HepG2 (cell line): ENCODE data around the gene MUC4. TPM values are rescaled to one million over a fixed set of nuclear protein-coding genes. Genes with fewer than 3 reads are reported as not detected.

Experiments
- ATAC-seq: fragments of 200-7000 bp; cut with Tn5 transposase; 3 replicates; pipeline ENCODE4 v1.9.1; 2020; ENCODE audit warnings: mild to moderate bottlenecking, moderate library complexity
- BruUV-seq: library from RNA; stranded (reverse); fragments of 400-500 nt; replicated peaks from 2 replicates; lab custom pipeline; 2021; lab: Mats Ljungman, UMichigan
- CTCF ChIA-PET: fragments of 300-600 bp; formaldehyde crosslinking; extraction: SDS; loops from one replicate; lab custom pipeline; 2021; ENCODE audit warnings: low total read pairs, inconsistent platforms, low intra/inter-chr PET ratio; lab: Yijun Ruan, JAX
- POLR2A ChIA-PET: fragments of 350-600 bp; sonication (Branson Sonifier 250); formaldehyde crosslinking; loops from one replicate; lab custom pipeline; 2020; ENCODE audit warnings: antibody characterized with exemption, inconsistent platforms; lab: Yijun Ruan, JAX
- DNase-seq: peaks from one replicate; pipeline ENCODE4 v3.0.0-alpha.2; 2015; ENCODE audit warnings: low spot score
- FAIRE-seq: peaks from 3 replicates; lab custom pipeline; 2011; peaks lifted over from hg19 to GRCh38; lab: Jason Lieb, UNC
- H2AFZ ChIP-seq: one replicate; pipeline ENCODE4 v1.6.1; 2011; ENCODE audit warnings: low read length, inconsistent platforms
- H3K27ac ChIP-seq: fragments of 300-600 bp; 3 replicates; pipeline ENCODE4 v1.8.0; 2011; ENCODE audit warnings: mixed run types, mild to moderate bottlenecking, mixed read lengths, low read length, inconsistent platforms; ENCODE audit not compliant: insufficient read depth; ENCODE audit errors: extremely low read length
- H3K27me3 ChIP-seq, 2 experiments: fragments of 200-600 bp in 1 of 2; 2 replicates in 1 of 2; 3 replicates in 1 of 2; pipeline versions ENCODE4 v1.6.0 to v1.8.0; 2011; ENCODE audit warnings: low read length in 2 of 2, mild to moderate bottlenecking in 2 of 2, moderate library complexity in 2 of 2, inconsistent platforms in 1 of 2; ENCODE audit not compliant: insufficient read depth in 2 of 2, control insufficient read depth in 1 of 2
- H3K36me3 ChIP-seq, 2 experiments: fragments of 200-600 bp in 1 of 2; replicated peaks in 1 of 2; 2 replicates in 1 of 2; 3 replicates in 1 of 2; pipeline versions ENCODE4 v1.5.1 to v1.8.0; 2011; ENCODE audit warnings: low read length in 2 of 2, inconsistent platforms in 1 of 2; ENCODE audit not compliant: insufficient read depth in 2 of 2, control insufficient read depth in 1 of 2
- H3K4me1 ChIP-seq: 2 replicates; pipeline ENCODE4 v1.5.1; 2012; ENCODE audit warnings: low read length, inconsistent platforms; ENCODE audit not compliant: insufficient read depth
- H3K4me2 ChIP-seq: 2 replicates; pipeline ENCODE4 v1.6.0; 2011; ENCODE audit warnings: low read depth, low read length, inconsistent platforms
- H3K4me3 ChIP-seq, 3 experiments: fragments of 200-600 bp in 1 of 3; sonication (generic), shearing (Covaris generic) in 1 of 3; replicated peaks in 1 of 3; 2 replicates each; pipeline ENCODE4 v1.5.1; 2011 to 2016; ENCODE audit warnings: low read length in 3 of 3, inconsistent platforms in 2 of 3, low read depth in 2 of 3, mild to moderate bottlenecking in 2 of 3, control low read depth in 1 of 3, mixed read lengths in 1 of 3; ENCODE audit not compliant: insufficient read depth in 1 of 3
- H3K79me2 ChIP-seq: one replicate; pipeline ENCODE4 v1.6.1; 2011; ENCODE audit warnings: low read length, inconsistent platforms; ENCODE audit not compliant: insufficient read depth
- H3K9ac ChIP-seq: 2 replicates; pipeline ENCODE4 v1.6.0; 2011; ENCODE audit warnings: mild to moderate bottlenecking, low read depth, low read length, inconsistent platforms; ENCODE audit not compliant: insufficient read depth
- H3K9me3 ChIP-seq: 2 replicates; pipeline ENCODE4 v1.5.1; 2012; ENCODE audit warnings: mild to moderate bottlenecking, low read length
- H4K20me1 ChIP-seq: 2 replicates; pipeline ENCODE4 v1.6.0; 2011; ENCODE audit warnings: inconsistent platforms, mild to moderate bottlenecking, low read length, moderate library complexity; ENCODE audit not compliant: insufficient read depth
- ARID3A ChIP-seq: IDR thresholded peaks from 2 replicates; pipeline ENCODE4 v1.6.1; 2012; ENCODE audit warnings: low read depth, low read length, improper control_type of control experiment
- E2F1 ChIP-seq: sonication (generic); formaldehyde crosslinking; IDR thresholded peaks from 2 replicates; pipeline ENCODE4 v1.5.0; 2020; ENCODE audit warnings: missing genetic modification reagents
- ERF ChIP-seq: IDR thresholded peaks from 2 replicates; pipeline ENCODE4 v1.6.1; 2018; ENCODE audit warnings: missing biosample characterization, missing genetic modification reagents
- GTF3A ChIP-seq: sonication (generic); formaldehyde crosslinking; conservative IDR thresholded peaks from 2 replicates; pipeline ENCODE4 v1.4.0; 2020; ENCODE audit warnings: mild to moderate bottlenecking, missing genetic modification reagents
- RAD21 ChIP-seq: fragments of 450-650 bp; formaldehyde crosslinking; IDR thresholded peaks from 2 replicates; pipeline ENCODE4 v1.5.0; 2020; ENCODE audit warnings: mild to moderate bottlenecking
- TEAD3 ChIP-seq: optimal IDR thresholded peaks from 2 replicates; pipeline ENCODE3; 2016; ENCODE audit warnings: borderline replicate concordance
- ZBTB37 ChIP-seq: sonication (generic); formaldehyde crosslinking; IDR thresholded peaks from 2 replicates; pipeline ENCODE4 v1.4.0; 2020; ENCODE audit warnings: mild to moderate bottlenecking, missing genetic modification reagents
- ZNF101 ChIP-seq: sonication (generic); formaldehyde crosslinking; IDR thresholded peaks from 2 replicates; pipeline ENCODE4 v1.4.0; 2020; ENCODE audit warnings: mild to moderate bottlenecking, low read depth, missing genetic modification reagents, borderline replicate concordance
- ZNF318 ChIP-seq: sonication (generic); formaldehyde crosslinking; IDR thresholded peaks from 2 replicates; pipeline ENCODE4 v1.4.0; 2020; ENCODE audit warnings: mild to moderate bottlenecking, missing genetic modification reagents
- ZNF562 ChIP-seq: sonication (generic); formaldehyde crosslinking; IDR thresholded peaks from 2 replicates; pipeline ENCODE4 v1.8.0; 2022; ENCODE audit warnings: missing genetic modification reagents, borderline replicate concordance
- ZNF576 ChIP-seq: sonication (generic); formaldehyde crosslinking; IDR thresholded peaks from 2 replicates; pipeline ENCODE4 v1.4.0; 2020; ENCODE audit warnings: mild to moderate bottlenecking, missing genetic modification reagents
- ZSCAN30 ChIP-seq: sonication (generic); formaldehyde crosslinking; IDR thresholded peaks from 2 replicates; pipeline ENCODE4 v1.5.0; 2020; ENCODE audit warnings: mild to moderate bottlenecking, missing genetic modification reagents
- WGBS: methylation state at CpG from one replicate; pipeline ENCODE4 v1.1.6; 2017; ENCODE audit warnings: low lambda C conversion rate; 5-methylcytosine and 5-hydroxymethylcytosine counted together
- in situ Hi-C: cut with HindIII; loops from 2 replicates; pipeline ENCODE4 v1.10.0; 2017; ENCODE audit warnings: low pct_unique_long_range_greater_than_20kb; ENCODE audit not compliant: extremely low pct_ligation_motif_present
- intact Hi-C: fragments of 100-400 bp; cut with micrococcal nuclease; formaldehyde crosslinking; loops from one replicate; pipeline ENCODE4 v1.10.0; 2022; ENCODE audit not compliant: unreplicated experiment
- polyA plus RNA-seq, 8 experiments: library from polyadenylated mRNA; depleted of rRNA in 3 of 8; stranded (reverse) in 7 of 8; unstranded in 1 of 8; fragments of >200 nt; fragmentation: Illumina TruSeq in 4 of 8; extraction: Trizol in 4 of 8; gene quantifications; 2 replicates each; pipeline versions ENCODE4 v1.2.1 to v1.2.3, GENCODE V29; 2011 to 2016; ENCODE audit warnings: low read depth in 4 of 8, missing spikeins in 1 of 8, mixed read lengths in 1 of 8; ENCODE audit not compliant: insufficient read depth in 1 of 8
- total RNA-seq, 5 experiments: library from RNA; depleted of rRNA; stranded (reverse); fragments of >200 nt; fragmentation: Illumina TruSeq; extraction: Trizol; gene quantifications; 2 replicates each; pipeline ENCODE4 v1.2.3, GENCODE V29; 2016; ENCODE audit warnings: low read depth in 1 of 5

The MUC4 gene
- total and polyA plus RNA-seq, 2 of the 13 experiments (the other 11 are each of a cell fraction or from before 2014, with no cell fraction given) = not detected

- ChIA-PET POLR2A (no interaction called here), CTCF (no interaction called here)
- H3K4me1 ChIP-seq = no peaks in the 10 kb centered on the region
- TF ChIP-seq ARID3A (no peak), RAD21 (no peak), ERF (CRISPR knock-in tag) (no peak), E2F1 (no peak), ZNF562 (CRISPR knock-in tag) (no peak), ZNF576 (CRISPR knock-in tag) (no peak), ZBTB37 (CRISPR knock-in tag) (no peak), TEAD3 (CRISPR knock-in tag) (no peak), ZNF101 (CRISPR knock-in tag) (no peak), ZSCAN30 (CRISPR knock-in tag) (no peak), GTF3A (CRISPR knock-in tag) (no peak), ZNF318 (no peak)
Measured at GRCh38 chr3:195817578-195818135, 5.9 kb upstream of the MUC4 start.

More at GRCh38 chr3:195817578-195818135, 5.9 kb upstream of the MUC4 start:
- Histone ChIP-seq H4K20me1 (no peaks in the 10 kb centered on the region), H3K36me3 (no peaks in the 10 kb centered on the region), H3K4me3 (no peak overlapping the region), H3K79me2 (no peaks in the 10 kb centered on the region), H2AFZ (no peak overlapping the region), H3K4me2 (no peak overlapping the region), H3K9ac (no peak overlapping the region), H3K9me3 (no peaks in the 10 kb centered on the region), H3K27ac (no peak overlapping the region), H3K27me3 (peaks cover 11 to 63% of the 10 kb centered on the region in 2 experiments)
- FAIRE-seq (no peak), DNase-seq (no peak), ATAC-seq (no peak)
- intact Hi-C loops (no loop called here), in situ Hi-C loops (no loop called here)
- WGBS = 14% methylated on average over 16 of the region's 17 CpGs
- no TSS peak for BruUV-seq
